Naive thymus-derived CD4-positive, alpha-beta T cell (primary cell): ENCODE measurements around the gene RPS27A. TPM values are rescaled to one million over a fixed set of nuclear protein-coding genes. Genes with fewer than 3 reads are reported as not detected.
"Not testable (repeated sequence)": the region's sequence is repeated elsewhere in the genome, so short reads cannot be mapped to it uniquely, and the experiment has no call there.

Source experiments
- ATAC-seq: fragments of 150-1000 bp; cut with Tn5 transposase; 2 replicates; pipeline ENCODE4 v1.10.0; 2021; ENCODE audit warnings: mild to moderate bottlenecking, moderate library complexity
- CTCF ChIA-PET: fragments of 350-600 bp; sonication (Branson Sonifier 250); formaldehyde crosslinking; loops from one replicate; lab custom pipeline; 2021; ENCODE audit warnings: antibody characterized with exemption; lab: Charles Lee
- POLR2A ChIA-PET: fragments of 350-600 bp; sonication (Branson Sonifier 250); formaldehyde crosslinking; loops from one replicate; lab custom pipeline; 2021; ENCODE audit warnings: antibody characterized with exemption, inconsistent platforms; lab: Charles Lee
- DNase-seq, 9 donors: peaks; one replicate each; pipeline versions ENCODE4 v3.0.0 to v3.0.0-alpha.2; 2020 to 2022; ENCODE audit warnings: mixed read lengths in 1 of 9
- H3K27ac ChIP-seq: one replicate; pipeline ENCODE4 v1.7.0; 2013; ENCODE audit warnings: mild to moderate bottlenecking, low read depth, low read length, moderate library complexity
- H3K27me3 ChIP-seq, 2 donors: one replicate each; pipeline ENCODE4 v1.7.0; 2013; ENCODE audit warnings: low read length in 2 of 2, mild to moderate bottlenecking in 2 of 2, moderate library complexity in 2 of 2; ENCODE audit not compliant: control insufficient read depth in 2 of 2, insufficient read depth in 2 of 2
- H3K36me3 ChIP-seq, 3 experiments: 1 replicate in 2 of 3; 2 replicates in 1 of 3; pipeline ENCODE4 v1.7.0; 2013; ENCODE audit warnings: low read length in 3 of 3, mild to moderate bottlenecking in 3 of 3, moderate library complexity in 1 of 3; ENCODE audit not compliant: insufficient read depth in 3 of 3, control insufficient read depth in 2 of 3
- H3K4me1 ChIP-seq, 2 donors: one replicate each; pipeline ENCODE4 v1.7.0; 2013; ENCODE audit warnings: low read length in 2 of 2, mild to moderate bottlenecking in 2 of 2, moderate library complexity in 1 of 2; ENCODE audit not compliant: control insufficient read depth in 2 of 2, insufficient read depth in 2 of 2
- H3K4me3 ChIP-seq: 2 replicates; pipeline ENCODE4 v1.7.0; 2013; ENCODE audit warnings: mild to moderate bottlenecking, low read length
- H3K9me3 ChIP-seq, 3 experiments: 1 replicate in 2 of 3; 2 replicates in 1 of 3; pipeline ENCODE4 v1.7.0; 2013; ENCODE audit warnings: low read length in 3 of 3; ENCODE audit not compliant: control insufficient read depth in 2 of 3
- H3K27ac Mint-ChIP-seq, 9 donors: one replicate each; pipeline ENCODE4 v1.8.0; 2020 to 2022; ENCODE audit warnings: mixed read lengths in 9 of 9, mild to moderate bottlenecking in 8 of 9, moderate library complexity in 5 of 9, inconsistent platforms in 2 of 9
- H3K27me3 Mint-ChIP-seq, 5 donors: one replicate each; pipeline ENCODE4 v1.8.0; 2021 to 2022; ENCODE audit warnings: mixed read lengths in 5 of 5, mild to moderate bottlenecking in 1 of 5
- H3K36me3 Mint-ChIP-seq, 5 donors: one replicate each; pipeline ENCODE4 v1.8.0; 2020 to 2022; ENCODE audit warnings: mixed read lengths in 5 of 5, mild to moderate bottlenecking in 3 of 5, inconsistent platforms in 1 of 5
- H3K4me1 Mint-ChIP-seq, 7 donors: one replicate each; pipeline ENCODE4 v1.8.0; 2020 to 2022; ENCODE audit warnings: mixed read lengths in 7 of 7, mild to moderate bottlenecking in 3 of 7, inconsistent platforms in 1 of 7
- H3K4me3 Mint-ChIP-seq, 10 donors: one replicate each; pipeline ENCODE4 v1.8.0; 2020 to 2022; ENCODE audit warnings: mild to moderate bottlenecking in 10 of 10, mixed read lengths in 10 of 10, moderate library complexity in 6 of 10, inconsistent platforms in 2 of 10
- H3K9me3 Mint-ChIP-seq, 11 donors: one replicate each; pipeline ENCODE4 v1.8.0; 2020 to 2022; ENCODE audit warnings: mixed read lengths in 11 of 11, mild to moderate bottlenecking in 4 of 11, inconsistent platforms in 1 of 11, moderate library complexity in 1 of 11
- intact Hi-C, 2 donors: fragments of 100-400 bp; cut with micrococcal nuclease; formaldehyde crosslinking; loops; one replicate each; pipeline ENCODE4 v1.15.1; 2023
- polyA plus RNA-seq, 2 donors: library from polyadenylated mRNA; unstranded; fragments of 300-500 nt; fragmentation: Illumina TruSeq; gene quantifications; one replicate each; pipeline ENCODE4 v1.2.3, GENCODE V29; 2021
- total RNA-seq, 6 experiments: library from RNA in 5 of 6; stranded (reverse) in 5 of 6; gene quantifications; 1 replicate in 5 of 6; 2 replicates in 1 of 6; pipeline ENCODE4 v1.2.3 and lab custom pipeline; 2021 to 2026

Gene RPS27A
- total and polyA plus RNA-seq, 7 experiments from 2014 or later: 948 to 4,603 (median 2,191) TPM

DNA sequence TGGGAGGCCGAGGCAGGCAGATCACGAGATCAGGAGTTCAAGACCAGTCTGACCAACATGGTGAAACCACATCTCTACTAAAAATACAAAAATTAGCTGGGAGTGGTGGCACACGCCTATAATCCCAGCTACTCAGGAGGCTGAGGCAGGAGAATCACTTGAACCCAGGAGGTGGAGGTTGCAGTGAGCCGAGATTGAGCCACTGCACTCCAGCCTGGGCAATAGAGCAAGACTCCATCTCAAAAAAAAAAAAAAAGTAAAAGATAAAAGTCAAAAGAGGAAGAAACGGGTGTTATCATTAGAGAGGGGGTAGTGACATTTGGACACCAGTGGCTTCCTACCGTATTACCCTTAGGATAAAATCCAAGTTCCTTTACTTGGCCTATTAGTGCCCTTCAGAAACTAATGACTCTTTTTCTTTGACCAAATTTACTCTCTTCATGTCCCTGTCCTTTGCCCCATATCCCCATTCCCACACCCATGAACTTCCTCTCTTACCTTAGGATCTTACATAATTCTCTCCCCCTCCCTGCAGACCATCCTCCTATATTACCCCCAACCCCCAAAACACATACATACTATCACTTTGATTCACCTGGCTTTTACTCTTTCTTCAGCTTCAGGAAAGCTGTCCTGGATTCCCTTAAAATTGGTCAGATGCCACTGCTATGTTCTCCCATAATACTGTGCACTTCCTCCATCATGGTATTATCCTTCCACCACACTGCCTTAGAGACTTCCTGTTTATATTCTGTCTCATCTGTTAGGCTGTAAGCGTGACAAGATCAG, 4.9 kb upstream of the RPS27A start:
- H3K9me3 ChIP-seq, ATAC-seq, H3K9me3 Mint-ChIP-seq, CTCF ChIA-PET, H3K36me3 ChIP-seq, H3K27me3 Mint-ChIP-seq, intact Hi-C loops, H3K27me3 ChIP-seq: not testable (repeated sequence)
- Histone ChIP-seq H3K4me3 (peak overlapping the region; percentile 37), H3K4me1 (peaks cover 12 to 19% of the 10 kb centered on the region in 2 donors), H3K27ac (peak overlapping the region; percentile 34)
- Mint-ChIP-seq H3K27ac (peak overlapping the region; percentile 72 to 93 (median 84)), H3K4me1 (peaks cover 36 to 63% (median 50%) of the 10 kb centered on the region in 7 donors), H3K4me3 (peak overlapping the region; percentile 42 to 75 (median 63)), H3K36me3 (peaks cover 0 to 20% (median 8%) of the 10 kb centered on the region in 5 donors)
- DNase-seq: peak in 5 of 9 donors; percentile 20 to 49 (median 28)
- POLR2A ChIA-PET: interaction anchor here (0.6 to 1.9 kb wide), 5 partner anchors 8 to 176 kb away, joined by 3 to 8 read pairs (median 4); no protein-coding TSS in a partner anchor

DNA sequence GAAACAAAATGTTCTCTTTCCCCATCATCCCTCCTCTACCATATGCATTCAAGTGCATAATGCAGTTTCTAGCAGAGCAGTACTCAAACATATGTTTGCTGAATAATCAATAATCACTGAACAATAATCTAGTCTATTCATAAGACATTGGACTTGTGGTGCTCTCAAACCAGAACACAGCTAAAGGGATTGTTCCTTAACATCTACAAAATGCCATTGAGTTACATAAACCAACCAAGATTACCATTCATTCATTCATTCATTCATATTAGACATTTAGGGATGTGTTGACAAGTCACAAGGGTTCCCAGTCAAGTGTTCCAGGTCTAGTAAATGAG, 4.3 kb upstream of the RPS27A start:
- Histone ChIP-seq H3K36me3 (peaks cover 0 to 4% (median 0%) of the 10 kb centered on the region in 3 experiments), H3K9me3 (no peaks in the 10 kb centered on the region), H3K4me3 (peak overlapping the region; percentile 6), H3K27me3 (no peaks in the 10 kb centered on the region), H3K4me1 (peaks cover 8 to 19% of the 10 kb centered on the region in 2 donors), H3K27ac (peak overlapping the region; percentile 34)
- no peaks in the 10 kb centered on the region for H3K27me3 Mint-ChIP-seq
- DNase-seq: no peak
- peak overlapping the region; percentile 42 to 75 (median 63) for H3K4me3 Mint-ChIP-seq
- H3K9me3 Mint-ChIP-seq: peaks cover 0 to 7% (median 0%) of the 10 kb centered on the region in 11 donors
- peaks cover 5 to 22% (median 10%) of the 10 kb centered on the region in 5 donors for H3K36me3 Mint-ChIP-seq
- H3K4me1 Mint-ChIP-seq: peaks cover 34 to 61% (median 48%) of the 10 kb centered on the region in 7 donors
- ChIA-PET CTCF (no interaction called here), POLR2A (interaction anchor here (0.6 to 1.9 kb wide), 6 partner anchors 8 to 177 kb away, joined by 3 to 8 read pairs (median 4); no protein-coding TSS in a partner anchor)
- intact Hi-C loops: no loop called here
- ATAC-seq: no peak
- peak overlapping the region; percentile 72 to 93 (median 84) for H3K27ac Mint-ChIP-seq

DNA sequence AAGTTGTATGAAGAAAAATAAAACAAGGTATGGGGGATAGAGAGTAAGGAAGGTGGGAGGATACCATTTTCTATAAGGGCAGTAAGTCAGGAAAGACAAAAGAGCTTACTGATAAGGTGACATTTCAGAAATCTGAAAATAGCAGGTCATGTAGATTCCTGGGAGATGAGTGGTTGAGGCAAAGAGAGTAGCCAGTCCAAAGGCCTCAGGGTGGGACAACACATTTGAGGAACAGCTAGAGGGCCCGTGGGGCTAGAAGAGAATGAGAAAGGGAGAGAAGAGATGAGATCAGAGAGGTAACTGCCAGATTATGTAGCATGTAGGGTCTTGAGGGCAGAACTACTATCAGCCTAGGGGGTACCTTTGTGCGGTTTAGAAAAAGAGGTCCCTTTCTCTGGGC, 3.3 kb upstream of the RPS27A start:
- H3K27me3 Mint-ChIP-seq: no peaks in the 10 kb centered on the region
- H3K9me3 Mint-ChIP-seq: peaks cover 0 to 7% (median 0%) of the 10 kb centered on the region in 11 donors
- peak overlapping the region in 5 of 10 donors; percentile 6 to 70 (median 21) for H3K4me3 Mint-ChIP-seq
- Histone ChIP-seq H3K36me3 (peaks cover 0 to 13% (median 2%) of the 10 kb centered on the region in 3 experiments), H3K9me3 (no peaks in the 10 kb centered on the region), H3K27me3 (no peaks in the 10 kb centered on the region), H3K4me1 (peaks cover 18 to 27% of the 10 kb centered on the region in 2 donors), H3K27ac (no peak overlapping the region), H3K4me3 (no peak overlapping the region)
- CTCF ChIA-PET: no interaction called here
- DNase-seq (no peak), ATAC-seq (no peak)
- peaks cover 39 to 72% (median 56%) of the 10 kb centered on the region in 7 donors for H3K4me1 Mint-ChIP-seq
- POLR2A ChIA-PET: interaction anchor here (0.6 to 2.6 kb wide), 5 partner anchors 9 to 887 kb away, joined by 3 to 15 read pairs (median 4); no protein-coding TSS in a partner anchor
- intact Hi-C loops: no loop called here
- H3K27ac Mint-ChIP-seq: peak overlapping the region; percentile 1 to 93 (median 72)
- H3K36me3 Mint-ChIP-seq: peaks cover 7 to 31% (median 16%) of the 10 kb centered on the region in 5 donors

GRCh38 chr2:55230551-55230950, 1.9 kb upstream of the RPS27A start:
- peaks cover 26 to 30% of the 10 kb centered on the region in 2 donors for H3K4me1 ChIP-seq
- H3K36me3 ChIP-seq: peaks cover 0 to 26% (median 16%) of the 10 kb centered on the region in 3 experiments
- intact Hi-C loops: loop anchor here (5.0 kb wide), 6 partner anchors 187 to 1463 kb away; partner anchors contain the start of genes ASB3 (in 1 of the 2), CCDC88A (in 1 of the 2), CHAC2 (in 1 of the 2) and ERLEC1 (in 1 of the 2)
- H3K27me3 ChIP-seq: no peaks in the 10 kb centered on the region
- Mint-ChIP-seq H3K9me3 (peaks cover 0 to 7% (median 0%) of the 10 kb centered on the region in 11 donors), H3K4me3 (peak overlapping the region; percentile 70 to 100 (median 99)), H3K4me1 (peaks cover 41 to 85% (median 65%) of the 10 kb centered on the region in 7 donors), H3K36me3 (peaks cover 12 to 37% (median 22%) of the 10 kb centered on the region in 5 donors), H3K27me3 (no peaks in the 10 kb centered on the region), H3K27ac (peak overlapping the region; percentile 6 to 99 (median 75))
- H3K27ac ChIP-seq: no peak overlapping the region
- ATAC-seq: no peak
- ChIA-PET CTCF (no interaction called here), POLR2A (interaction anchor here (0.7 to 2.6 kb wide), 3 partner anchors 10 to 38 kb away, joined by 3 to 15 read pairs (median 3); no protein-coding TSS in a partner anchor)
- H3K4me3 ChIP-seq: no peak overlapping the region
- H3K9me3 ChIP-seq: no peaks in the 10 kb centered on the region
- DNase-seq: no peak

DNA sequence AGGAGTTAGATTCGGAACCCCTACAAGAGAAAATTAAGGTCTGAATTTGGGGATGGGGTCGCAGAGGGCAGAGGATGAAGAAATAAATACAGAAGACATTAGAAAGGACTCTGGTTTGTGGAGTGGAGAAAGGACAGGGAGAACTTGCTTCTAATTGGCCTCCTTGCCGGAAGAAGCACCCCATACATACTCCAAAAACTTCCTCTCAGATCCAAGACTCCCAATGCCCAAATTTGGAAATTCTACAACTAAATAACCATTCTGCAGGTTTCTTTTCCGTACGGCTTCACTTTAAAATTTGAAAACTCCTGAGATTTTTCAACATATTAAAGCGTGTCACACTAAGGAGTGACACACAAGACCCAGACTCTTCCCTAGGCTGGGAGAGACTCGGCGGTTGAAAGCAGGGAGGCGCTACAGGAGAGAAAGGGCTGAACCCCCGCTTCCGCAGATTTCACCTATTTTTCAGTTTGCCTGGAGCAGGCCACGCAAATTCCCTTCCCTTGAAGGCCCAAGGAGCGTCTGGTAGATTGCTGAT, 873 bp upstream of the RPS27A start:
- DNase-seq (no peak), ATAC-seq (no peak)
- H3K4me3 Mint-ChIP-seq: peak overlapping the region; percentile 96 to 100 (median 100)
- H3K36me3 Mint-ChIP-seq: peaks cover 12 to 41% (median 22%) of the 10 kb centered on the region in 5 donors
- peaks cover 41 to 90% (median 67%) of the 10 kb centered on the region in 7 donors for H3K4me1 Mint-ChIP-seq
- peak overlapping the region; percentile 96 to 99 (median 99) for H3K27ac Mint-ChIP-seq
- H3K4me1 ChIP-seq: peaks cover 26 to 30% of the 10 kb centered on the region in 2 donors
- peaks cover 0 to 36% (median 20%) of the 10 kb centered on the region in 3 experiments for H3K36me3 ChIP-seq
- intact Hi-C loops: loop anchor here (1.0 to 5.0 kb wide), 20 partner anchors 8 to 1464 kb away; partner anchors contain the start of genes CCDC88A (in 2 of the 2), CFAP36 (in 2 of the 2), CHAC2 (in 2 of the 2) and EML6 (in 2 of the 2)
- peak overlapping the region; percentile 99 for H3K27ac ChIP-seq
- H3K9me3 ChIP-seq: no peaks in the 10 kb centered on the region
- ChIA-PET CTCF (no interaction called here), POLR2A (interaction anchor here (0.6 kb wide), 2 partner anchors 21 to 37 kb away, joined by 3 to 4 read pairs; no protein-coding TSS in a partner anchor)
- H3K9me3 Mint-ChIP-seq: peaks cover 0 to 7% (median 0%) of the 10 kb centered on the region in 11 donors
- H3K27me3 ChIP-seq: no peaks in the 10 kb centered on the region
- peak overlapping the region; percentile 75 for H3K4me3 ChIP-seq
- no peaks in the 10 kb centered on the region for H3K27me3 Mint-ChIP-seq
